IgD-negative memory B cell (primary cell): ENCODE data around the gene PIAS1. TPM values are rescaled to one million over a fixed set of nuclear protein-coding genes. Genes with fewer than 3 reads are reported as not detected.
"Not testable (repeated sequence)": the region's sequence is repeated elsewhere in the genome, so short reads cannot be mapped to it uniquely, and the experiment has no call there.

Source experiments
- H3K27ac Mint-ChIP-seq, 3 donors: one replicate each; pipeline ENCODE4 v1.8.0; 2020 to 2022; ENCODE audit warnings: mild to moderate bottlenecking in 3 of 3, mixed read lengths in 3 of 3, moderate library complexity in 1 of 3
- H3K27me3 Mint-ChIP-seq: one replicate; pipeline ENCODE4 v1.8.0; 2021; ENCODE audit warnings: mixed read lengths
- H3K36me3 Mint-ChIP-seq: one replicate; pipeline ENCODE4 v1.8.0; 2020; ENCODE audit warnings: mild to moderate bottlenecking, mixed read lengths
- H3K4me1 Mint-ChIP-seq, 3 donors: one replicate each; pipeline ENCODE4 v1.8.0; 2020 to 2022; ENCODE audit warnings: mixed read lengths in 3 of 3, mild to moderate bottlenecking in 1 of 3
- H3K4me3 Mint-ChIP-seq, 4 donors: one replicate each; pipeline ENCODE4 v1.8.0; 2020 to 2022; ENCODE audit warnings: mild to moderate bottlenecking in 4 of 4, mixed read lengths in 4 of 4, moderate library complexity in 3 of 4
- H3K9me3 Mint-ChIP-seq, 3 donors: one replicate each; pipeline ENCODE4 v1.8.0; 2020 to 2021; ENCODE audit warnings: mixed read lengths in 3 of 3, mild to moderate bottlenecking in 1 of 3
- polyA plus RNA-seq: library from polyadenylated mRNA; unstranded; fragments of 300-500 nt; fragmentation: Illumina TruSeq; gene quantifications from one replicate; pipeline ENCODE4 v1.2.3, GENCODE V29; 2021

PIAS1 gene
- polyA plus RNA-seq, 1 donor from 2014 or later: 128 TPM

DNA sequence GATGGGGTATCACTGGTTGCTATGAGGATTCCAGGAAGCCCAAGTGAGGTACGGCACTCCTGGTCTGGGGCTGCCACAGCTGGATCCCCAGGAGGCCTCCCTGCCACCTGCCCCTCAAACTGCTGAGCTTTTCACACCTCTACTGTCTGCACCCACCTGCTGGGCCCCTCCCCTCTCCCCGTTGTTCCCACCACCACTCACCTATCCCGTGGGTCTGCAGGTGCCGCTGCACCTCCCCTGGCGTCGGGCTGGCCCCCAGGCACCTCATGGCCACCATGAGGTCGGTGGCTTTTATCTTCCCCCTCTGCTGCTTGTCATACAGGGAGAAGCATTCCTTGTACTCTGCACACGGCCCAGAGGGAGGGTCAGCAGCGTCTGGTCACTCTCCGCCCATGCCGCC, 145.2 kb downstream of the PIAS1 start:
- peak overlapping the region in 1 of 3 donors; percentile 89 for H3K27ac Mint-ChIP-seq
- no peak overlapping the region for H3K4me3 Mint-ChIP-seq
- no peaks in the 10 kb centered on the region for H3K27me3 Mint-ChIP-seq
- peaks cover 0 to 3% (median 0%) of the 10 kb centered on the region in 3 donors for H3K4me1 Mint-ChIP-seq
- H3K9me3 Mint-ChIP-seq: no peaks in the 10 kb centered on the region
- H3K36me3 Mint-ChIP-seq: no peaks in the 10 kb centered on the region

DNA sequence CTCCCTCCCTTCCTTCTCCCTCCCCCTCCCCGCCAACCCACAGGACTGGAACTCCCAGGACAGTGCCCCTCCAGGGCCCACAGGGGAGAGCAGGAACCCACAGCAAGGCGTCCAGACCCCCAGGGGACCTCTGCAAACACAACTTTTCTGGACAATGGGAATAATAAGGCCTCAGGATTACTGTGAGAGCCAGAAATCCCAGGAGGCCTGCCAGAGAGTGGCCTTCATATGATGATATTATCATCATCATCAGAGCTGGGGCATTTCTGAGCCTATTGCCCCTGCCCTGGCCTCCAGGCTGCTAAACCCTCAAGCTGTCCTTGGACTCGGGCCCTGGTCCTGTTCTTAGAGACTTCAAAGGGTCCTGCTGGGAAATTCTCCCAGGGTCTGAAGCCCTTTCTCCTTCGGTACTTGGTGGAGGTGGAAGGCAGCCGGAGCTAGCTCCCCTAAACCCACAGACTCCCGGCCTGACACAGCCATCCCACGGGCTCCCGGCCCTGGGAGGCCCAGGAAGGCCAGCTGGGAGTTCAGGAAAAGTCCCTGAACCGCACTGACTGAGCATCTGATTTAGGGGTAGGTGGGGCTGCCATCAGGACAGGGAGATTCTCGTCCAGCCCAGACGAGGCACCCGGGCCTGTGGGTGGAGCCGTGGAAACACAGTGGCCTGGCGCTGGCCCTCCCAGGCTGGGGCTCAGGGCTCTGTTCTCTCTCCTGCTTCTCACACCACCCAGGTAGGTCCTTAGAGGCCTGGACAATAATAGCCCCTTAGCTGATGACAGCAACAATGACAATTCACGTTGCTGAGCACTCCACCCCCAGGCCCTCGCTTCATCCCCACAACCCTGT, 146.1 kb downstream of the PIAS1 start:
- H3K36me3 Mint-ChIP-seq: no peaks in the 10 kb centered on the region
- H3K27ac Mint-ChIP-seq: peak overlapping the region in 2 of 3 donors; percentile 80 to 89
- H3K4me3 Mint-ChIP-seq: no peak overlapping the region
- no peaks in the 10 kb centered on the region for H3K9me3 Mint-ChIP-seq
- H3K4me1 Mint-ChIP-seq: peaks cover 0 to 3% (median 0%) of the 10 kb centered on the region in 3 donors
- no peaks in the 10 kb centered on the region for H3K27me3 Mint-ChIP-seq

- H3K27me3 Mint-ChIP-seq: no peaks in the 10 kb centered on the region
- peaks cover 0 to 3% (median 0%) of the 10 kb centered on the region in 3 donors for H3K4me1 Mint-ChIP-seq
- no peaks in the 10 kb centered on the region for H3K36me3 Mint-ChIP-seq
- H3K9me3 Mint-ChIP-seq: no peaks in the 10 kb centered on the region
- peak overlapping the region in 2 of 3 donors; percentile 1 to 77 for H3K27ac Mint-ChIP-seq
- no peak overlapping the region for H3K4me3 Mint-ChIP-seq
These were observed 147.2 kb downstream of the PIAS1 start for GRCh38 chr15:68201153-68201878.

- Mint-ChIP-seq H3K27me3 (no peaks in the 10 kb centered on the region), H3K4me3 (no peak overlapping the region), H3K36me3 (peaks cover 2% of the 10 kb centered on the region), H3K27ac (peak overlapping the region in 1 of 3 donors; percentile 1), H3K4me1 (peaks cover 0 to 3% (median 0%) of the 10 kb centered on the region in 3 donors), H3K9me3 (no peaks in the 10 kb centered on the region)
These were observed 147.8 kb downstream of the PIAS1 start for GRCh38 chr15:68201879-68202261.

DNA sequence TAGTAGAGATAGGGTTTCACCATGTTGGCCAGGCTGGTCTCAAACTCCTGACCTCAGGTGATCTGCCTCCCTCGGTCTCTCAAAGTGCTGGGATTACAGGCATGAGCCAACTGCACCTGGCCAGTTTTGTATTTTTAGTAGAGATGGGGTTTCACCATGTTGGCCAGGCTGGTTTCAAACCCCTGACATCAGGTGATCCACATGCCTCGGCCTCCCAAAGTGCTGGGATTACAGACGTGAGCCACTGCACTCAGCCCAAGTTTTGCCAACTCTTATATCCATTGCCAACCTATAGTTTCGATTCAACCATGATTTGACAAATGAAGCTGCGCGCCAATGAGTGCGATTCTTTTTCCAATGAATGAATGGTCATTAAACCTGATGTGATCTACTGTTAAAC, 148.9 kb downstream of the PIAS1 start:
- not testable (repeated sequence) for H3K27me3 Mint-ChIP-seq, H3K9me3 Mint-ChIP-seq, H3K4me1 Mint-ChIP-seq, H3K4me3 Mint-ChIP-seq, H3K36me3 Mint-ChIP-seq, H3K27ac Mint-ChIP-seq

- no peaks in the 10 kb centered on the region for H3K9me3 Mint-ChIP-seq
- H3K27ac Mint-ChIP-seq: no peak overlapping the region
- H3K4me1 Mint-ChIP-seq: peaks cover under 1 to 6% (median 2%) of the 10 kb centered on the region in 3 donors
- peaks cover 2% of the 10 kb centered on the region for H3K36me3 Mint-ChIP-seq
- no peaks in the 10 kb centered on the region for H3K27me3 Mint-ChIP-seq
- H3K4me3 Mint-ChIP-seq: no peak overlapping the region
These were observed 149.4 kb downstream of the PIAS1 start for GRCh38 chr15:68203486-68203885.

GRCh38 chr15:68203956-68204355, 149.8 kb downstream of the PIAS1 start:
- H3K27ac Mint-ChIP-seq: no peak overlapping the region
- H3K9me3 Mint-ChIP-seq: no peaks in the 10 kb centered on the region
- no peaks in the 10 kb centered on the region for H3K27me3 Mint-ChIP-seq
- no peak overlapping the region for H3K4me3 Mint-ChIP-seq
- H3K4me1 Mint-ChIP-seq: peaks cover 5 to 11% (median 6%) of the 10 kb centered on the region in 3 donors
- H3K36me3 Mint-ChIP-seq: peaks cover 2% of the 10 kb centered on the region

GRCh38 chr15:68204361-68204760, 150.2 kb downstream of the PIAS1 start:
- Mint-ChIP-seq H3K9me3 (no peaks in the 10 kb centered on the region), H3K36me3 (peaks cover 2% of the 10 kb centered on the region), H3K4me3 (no peak overlapping the region), H3K27me3 (no peaks in the 10 kb centered on the region), H3K4me1 (peaks cover 8 to 13% (median 8%) of the 10 kb centered on the region in 3 donors), H3K27ac (no peak overlapping the region)

DNA sequence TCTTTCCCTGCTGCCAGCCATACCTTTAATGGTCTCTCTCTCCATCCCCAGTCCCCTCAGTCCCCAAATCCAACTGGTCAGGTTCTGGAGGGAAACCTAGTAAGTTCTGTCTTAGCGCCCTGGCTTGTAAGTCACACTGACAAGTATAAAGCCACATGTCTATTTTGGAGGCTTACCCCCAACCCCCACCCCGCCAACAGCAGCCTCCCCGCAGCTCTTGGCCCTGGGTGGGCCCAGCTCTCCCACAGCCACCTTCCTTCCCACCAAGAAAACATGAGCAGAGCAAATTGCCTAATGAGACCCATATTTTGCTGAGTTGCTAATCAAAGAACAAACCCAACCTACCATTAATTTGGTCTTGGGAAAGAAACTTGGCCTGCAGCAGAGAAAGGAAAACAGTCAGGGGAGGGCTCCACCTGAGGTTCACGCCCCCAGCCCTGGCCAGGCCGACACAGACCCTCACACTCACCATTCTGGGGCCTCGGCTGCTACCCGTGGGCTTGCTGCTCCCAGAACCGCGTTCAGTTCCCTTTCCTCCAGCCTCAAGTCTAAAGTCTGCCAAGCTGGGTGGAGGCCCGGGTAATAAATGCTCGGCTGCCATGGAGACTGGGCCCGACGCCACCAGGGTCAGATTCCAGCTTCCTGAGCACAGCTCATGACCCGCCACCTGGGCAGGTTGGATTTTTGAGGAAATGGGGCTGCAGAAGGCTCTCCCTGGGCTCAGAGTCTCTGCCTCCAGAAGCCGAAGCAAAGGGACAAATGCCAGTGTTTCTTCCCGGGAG, 150.9 kb downstream of the PIAS1 start, which contains the start of gene CALML4:
CALML4 (minus strand) TSS at position 557 of the 782 bp plus-strand sequence; CDS start at position 472, 85 bp downstream.
- peaks cover 13 to 19% (median 14%) of the 10 kb centered on the region in 3 donors for H3K4me1 Mint-ChIP-seq
- H3K4me3 Mint-ChIP-seq: no peak within 1 kb of the TSS
- no peak within 1 kb of the TSS for H3K27ac Mint-ChIP-seq
- H3K27me3 Mint-ChIP-seq: no peaks in the 10 kb centered on the region
- H3K9me3 Mint-ChIP-seq: no peaks in the 10 kb centered on the region
- peaks cover 2% of the 10 kb centered on the region for H3K36me3 Mint-ChIP-seq

DNA sequence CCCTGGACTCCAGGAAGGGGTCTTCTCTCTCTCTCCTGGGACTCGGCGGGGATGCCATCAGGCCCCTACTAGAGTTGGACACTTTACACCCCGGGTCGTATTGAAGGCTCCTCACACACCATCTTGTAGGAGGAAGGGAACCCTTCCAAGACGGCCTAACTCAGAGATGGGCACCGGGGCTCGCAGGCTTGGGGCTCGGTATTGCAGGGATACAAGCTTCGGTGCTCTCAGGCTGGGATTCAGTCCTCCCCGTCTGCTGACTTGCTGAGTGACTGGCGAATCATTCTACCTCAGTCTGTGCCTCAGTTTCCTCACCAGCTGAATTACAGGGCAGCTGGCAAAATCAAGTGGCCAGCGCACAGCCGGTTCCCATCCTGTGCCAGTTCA, 151.4 kb downstream of the PIAS1 start:
- Mint-ChIP-seq H3K4me1 (peaks cover 13 to 22% (median 16%) of the 10 kb centered on the region in 3 donors), H3K27ac (no peak overlapping the region), H3K4me3 (no peak overlapping the region), H3K9me3 (no peaks in the 10 kb centered on the region), H3K27me3 (no peaks in the 10 kb centered on the region), H3K36me3 (peaks cover 2% of the 10 kb centered on the region)

DNA sequence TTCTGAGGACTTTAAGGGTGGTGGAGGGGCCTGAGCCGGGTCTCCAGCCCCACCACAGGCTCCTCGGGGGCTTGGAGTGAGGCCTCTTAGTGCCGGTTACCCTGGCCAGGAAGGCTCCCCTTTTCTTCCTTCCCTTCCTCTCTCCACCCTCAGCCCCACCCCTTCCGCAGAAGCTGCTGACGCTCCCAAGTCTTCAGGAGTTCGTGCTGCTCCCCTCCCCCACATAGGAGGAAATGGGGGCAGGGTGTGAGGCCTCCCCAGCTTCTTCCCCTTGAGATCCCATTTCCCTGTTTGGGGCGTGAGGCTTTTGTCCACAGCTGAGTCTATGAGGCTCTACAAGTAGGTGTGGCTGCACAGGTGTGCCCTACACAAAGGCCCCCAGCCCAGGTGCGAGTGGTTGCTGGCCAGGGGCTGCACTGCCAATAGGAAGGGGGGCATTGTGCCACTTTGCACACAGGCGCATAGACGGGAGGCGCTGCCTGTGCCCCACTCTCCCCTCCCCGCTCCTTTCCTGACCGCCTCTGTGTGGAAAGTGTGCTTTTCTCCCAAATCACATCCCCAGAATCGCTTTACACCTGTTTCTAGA, 151.9 kb downstream of the PIAS1 start:
- no peak overlapping the region for H3K4me3 Mint-ChIP-seq
- peaks cover 2% of the 10 kb centered on the region for H3K36me3 Mint-ChIP-seq
- no peaks in the 10 kb centered on the region for H3K9me3 Mint-ChIP-seq
- peaks cover 13 to 22% (median 16%) of the 10 kb centered on the region in 3 donors for H3K4me1 Mint-ChIP-seq
- H3K27ac Mint-ChIP-seq: no peak overlapping the region
- no peaks in the 10 kb centered on the region for H3K27me3 Mint-ChIP-seq

DNA sequence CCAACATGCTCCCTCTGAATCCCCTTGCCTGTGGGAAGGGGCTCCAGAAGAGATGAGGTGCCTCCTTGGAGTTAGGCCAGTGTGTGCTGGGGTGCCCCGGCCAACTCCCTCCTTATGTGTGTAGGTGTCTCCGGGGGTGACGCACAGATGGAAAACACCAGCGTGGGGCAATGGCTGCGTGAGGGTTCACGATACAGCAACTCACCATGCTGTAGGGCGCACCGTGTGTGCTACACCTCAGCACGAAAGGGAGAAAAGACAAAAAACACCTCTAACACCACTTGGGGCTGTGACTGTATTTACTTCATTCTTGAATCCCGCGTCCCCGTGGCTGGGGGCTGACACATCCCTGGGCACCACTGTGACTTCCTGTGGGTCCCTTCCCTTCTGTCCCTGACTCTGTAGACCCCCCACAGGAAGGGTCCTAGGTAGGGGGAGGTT, 152.6 kb downstream of the PIAS1 start:
- H3K4me1 Mint-ChIP-seq: peaks cover 13 to 19% (median 16%) of the 10 kb centered on the region in 3 donors
- H3K4me3 Mint-ChIP-seq: no peak overlapping the region
- no peak overlapping the region for H3K27ac Mint-ChIP-seq

DNA sequence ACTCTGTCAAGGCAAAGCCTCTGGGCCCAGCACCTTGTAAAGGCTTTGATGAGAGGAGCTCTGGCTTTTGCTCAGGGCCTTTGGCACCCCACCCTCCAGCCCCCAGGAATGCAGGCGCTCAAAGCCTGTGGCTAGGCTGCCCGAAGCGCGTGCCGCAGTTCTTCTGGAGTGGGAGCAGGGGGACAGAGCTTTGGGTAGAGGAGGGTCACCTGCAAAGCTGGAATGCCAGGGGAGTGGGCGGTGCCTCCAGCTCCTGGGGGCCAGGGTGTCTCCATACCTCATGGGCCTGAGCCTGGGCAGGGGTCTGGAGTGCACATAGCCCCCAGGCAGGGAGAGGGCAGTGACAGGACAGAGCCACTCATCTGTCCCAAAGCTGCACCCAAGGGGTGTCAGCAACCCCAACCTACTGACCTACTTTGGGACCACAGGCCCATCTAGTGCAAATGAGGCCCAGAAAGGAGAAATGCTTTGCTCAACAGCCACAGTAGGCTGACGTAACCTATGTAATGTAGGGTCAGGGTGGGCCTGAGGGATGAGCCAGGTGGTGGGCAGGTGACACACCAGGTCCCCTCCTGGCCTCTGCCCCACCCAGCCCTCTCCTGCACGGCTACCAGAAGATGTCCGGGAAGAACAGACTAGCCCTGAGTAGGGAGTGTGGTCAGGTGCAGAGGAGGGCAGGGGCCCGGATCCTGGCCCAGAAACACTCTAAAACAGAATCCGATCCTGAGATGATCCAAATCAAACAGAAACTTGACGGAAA, 153.2 kb downstream of the PIAS1 start:
- Mint-ChIP-seq H3K27ac (no peak overlapping the region), H3K9me3 (no peaks in the 10 kb centered on the region), H3K27me3 (no peaks in the 10 kb centered on the region), H3K4me3 (no peak overlapping the region), H3K36me3 (peaks cover 2% of the 10 kb centered on the region), H3K4me1 (peaks cover 13 to 19% (median 16%) of the 10 kb centered on the region in 3 donors)

More for the DNA sequence above, 152.6 kb downstream of the PIAS1 start:
- H3K9me3 Mint-ChIP-seq: no peaks in the 10 kb centered on the region
- H3K36me3 Mint-ChIP-seq: peaks cover 2% of the 10 kb centered on the region
- no peaks in the 10 kb centered on the region for H3K27me3 Mint-ChIP-seq

GRCh38 chr15:68208136-68208535, 154.0 kb downstream of the PIAS1 start:
- peak overlapping the region in 2 of 4 donors; percentile 50 to 90 for H3K4me3 Mint-ChIP-seq
- H3K27ac Mint-ChIP-seq: no peak overlapping the region
- peaks cover 2% of the 10 kb centered on the region for H3K36me3 Mint-ChIP-seq
- no peaks in the 10 kb centered on the region for H3K9me3 Mint-ChIP-seq
- peaks cover 13 to 19% (median 16%) of the 10 kb centered on the region in 3 donors for H3K4me1 Mint-ChIP-seq
- no peaks in the 10 kb centered on the region for H3K27me3 Mint-ChIP-seq
